ENCODE data around the gene ARHGDIB.

Gene ARHGDIB

DNA sequence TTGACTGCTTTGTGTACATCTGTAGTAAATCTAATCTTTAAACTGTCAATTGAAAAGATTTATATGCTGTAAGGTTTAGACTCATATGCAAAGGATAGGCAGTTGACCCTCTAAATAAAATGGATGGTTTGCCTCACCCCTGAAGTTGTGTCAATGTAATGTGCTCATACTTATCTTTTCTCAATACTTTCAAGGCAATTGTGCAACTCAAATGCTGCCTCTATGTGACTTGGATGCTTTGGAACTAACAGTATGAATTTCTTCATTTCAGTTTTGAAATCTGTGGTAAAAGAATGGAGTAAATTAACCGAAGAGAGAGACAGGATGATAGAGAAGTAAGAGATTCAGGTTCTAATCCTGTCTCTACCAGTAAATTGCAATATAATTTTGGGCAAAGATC lies 21.2 kb upstream of the ARHGDIB start:
- DNase-seq: no peak

DNA sequence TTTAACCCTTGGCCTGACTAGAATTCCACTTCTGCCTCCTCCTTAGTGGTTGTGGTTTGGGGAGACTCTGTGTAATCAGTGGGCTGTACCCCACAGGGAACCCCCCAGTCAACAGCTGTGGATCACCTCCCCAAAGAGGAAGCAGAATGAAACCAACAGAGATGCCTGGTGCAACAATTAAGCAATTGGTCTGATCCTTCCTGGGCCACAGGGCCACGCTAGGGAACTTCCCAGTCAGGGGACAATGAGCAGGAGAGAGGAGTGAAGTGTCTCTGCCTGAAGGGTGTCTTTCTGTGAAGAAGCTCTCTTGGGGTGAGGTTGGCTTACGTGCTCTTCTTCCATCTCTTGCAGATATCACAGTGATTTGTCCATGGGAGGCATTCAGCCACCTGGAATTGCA lies 19.6 kb upstream of the ARHGDIB start:
- peak; percentile 18 for DNase-seq

DNA sequence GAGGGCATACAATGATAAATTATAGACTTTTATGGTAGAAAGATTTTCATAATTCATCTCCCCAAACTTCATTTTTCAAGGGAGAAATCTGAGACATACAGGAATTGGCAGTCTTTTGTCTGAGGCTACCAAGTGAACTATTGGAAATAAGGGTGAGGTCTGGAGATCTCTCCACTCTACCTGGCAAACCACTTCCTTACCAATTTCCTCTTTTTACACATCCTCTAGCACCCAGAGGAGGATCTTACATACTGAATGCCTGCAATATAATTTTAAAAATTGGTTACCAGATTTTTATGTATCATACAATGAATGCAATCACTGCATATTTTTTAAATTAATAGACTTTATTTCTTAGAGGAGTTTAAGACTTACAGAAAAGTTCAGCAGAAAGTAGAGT lies 18.1 kb upstream of the ARHGDIB start:
- DNase-seq: no peak

DNA sequence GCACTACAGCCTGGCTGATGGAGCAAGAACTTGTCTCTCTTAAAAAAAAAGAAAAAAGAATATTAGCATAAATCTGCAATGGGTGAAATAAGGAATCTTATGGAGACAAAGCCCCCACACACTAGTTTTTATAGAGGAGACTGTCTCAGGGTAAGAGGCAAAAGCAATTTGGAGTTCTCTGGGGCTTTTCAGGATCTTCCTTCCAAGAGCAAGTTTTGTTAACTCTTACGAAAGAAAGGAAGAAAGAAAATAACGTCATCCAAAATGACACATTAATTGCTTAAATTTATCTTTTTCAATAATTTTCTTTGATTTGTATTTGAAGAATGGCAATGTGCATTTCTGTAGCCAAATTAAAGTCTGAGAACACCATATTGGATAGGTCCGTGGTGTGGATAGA lies 15.3 kb upstream of the ARHGDIB start:
- DNase-seq: no peak

DNA sequence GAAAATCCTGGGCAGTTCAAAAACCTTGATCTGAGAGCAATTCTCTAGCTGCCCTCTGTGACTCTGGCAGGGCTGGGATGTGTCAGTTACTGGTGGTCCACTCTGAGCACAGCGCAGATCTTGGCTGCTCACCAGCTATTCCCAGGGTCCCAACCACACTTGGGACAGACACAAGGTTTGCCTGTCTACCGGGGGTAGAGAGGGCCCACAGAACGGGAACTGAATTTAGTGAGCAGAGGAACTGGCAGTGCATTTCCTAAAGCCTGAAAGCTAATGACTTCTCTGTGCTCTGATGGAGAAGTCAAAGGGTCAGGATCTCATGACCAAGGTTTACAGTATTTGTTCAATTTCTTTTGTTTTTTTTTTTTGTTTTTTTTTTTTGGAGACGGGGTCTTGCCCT lies 14.1 kb upstream of the ARHGDIB start:
- no peak for DNase-seq

DNA sequence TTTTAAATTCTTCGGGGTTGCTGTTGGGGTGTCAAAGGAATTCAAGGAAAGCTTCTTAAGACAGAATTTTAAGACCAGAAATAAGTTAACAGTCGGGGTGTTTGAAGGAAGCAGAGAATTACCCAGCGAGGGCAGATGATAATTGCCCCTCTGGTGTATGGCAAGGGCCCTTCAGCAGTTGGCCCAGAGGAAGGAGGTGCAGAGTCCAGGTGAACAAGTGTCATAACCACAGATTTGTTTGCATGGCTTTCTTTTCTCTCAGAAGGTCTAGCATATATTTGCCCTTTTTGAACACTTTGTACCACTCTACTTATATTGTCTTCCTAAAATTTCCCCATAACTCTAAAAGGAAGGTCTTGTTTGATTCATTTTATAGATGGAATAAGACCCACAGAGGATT lies 13.2 kb upstream of the ARHGDIB start:
- DNase-seq: no peak

DNA sequence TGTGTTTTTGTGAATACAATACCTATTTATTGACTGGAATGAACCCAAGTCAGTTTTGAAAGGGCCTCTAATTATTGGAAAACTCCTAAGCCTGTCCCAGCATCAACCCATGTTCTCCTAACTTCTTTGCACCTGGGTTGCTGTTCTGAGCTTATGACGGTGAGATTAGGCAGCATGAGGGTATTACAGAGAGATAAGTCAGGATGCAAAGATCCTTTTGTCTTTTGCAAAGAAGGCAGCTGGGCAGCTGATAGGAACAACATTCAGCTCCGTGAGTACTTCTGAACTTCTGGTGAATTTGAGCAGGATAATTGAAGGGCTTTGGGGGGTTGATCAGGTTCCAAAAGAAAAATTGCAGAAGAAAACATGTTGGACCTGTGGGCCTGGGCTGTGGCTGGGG lies 11.4 kb upstream of the ARHGDIB start, which contains the start of gene PDE6H:
Gene PDE6H (plus strand): TSS at position 227 of the 400 bp plus-strand sequence. CDS start 4,971 bp downstream, outside the sequence.
- no peak for DNase-seq

DNA sequence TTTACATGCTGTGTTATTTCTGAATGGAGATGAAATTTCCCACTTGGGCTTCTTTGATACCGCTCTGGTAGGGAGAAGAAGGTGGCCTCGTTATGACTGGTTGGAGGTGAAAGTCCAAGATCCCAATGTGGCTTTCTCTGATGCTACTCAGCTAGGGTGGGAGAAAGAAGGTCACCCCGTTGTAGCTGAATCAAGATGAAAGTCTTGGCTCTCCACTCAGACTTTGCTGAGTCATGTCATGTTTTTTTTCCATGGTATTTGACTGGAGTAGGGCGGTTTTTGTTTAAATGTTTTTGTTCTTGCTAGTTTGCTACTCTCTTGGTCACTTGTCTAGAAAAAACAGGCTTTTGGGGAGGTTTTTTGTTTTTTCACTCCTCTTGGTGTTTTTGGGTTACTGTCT lies 9.1 kb upstream of the ARHGDIB start:
- DNase-seq: no peak

DNA sequence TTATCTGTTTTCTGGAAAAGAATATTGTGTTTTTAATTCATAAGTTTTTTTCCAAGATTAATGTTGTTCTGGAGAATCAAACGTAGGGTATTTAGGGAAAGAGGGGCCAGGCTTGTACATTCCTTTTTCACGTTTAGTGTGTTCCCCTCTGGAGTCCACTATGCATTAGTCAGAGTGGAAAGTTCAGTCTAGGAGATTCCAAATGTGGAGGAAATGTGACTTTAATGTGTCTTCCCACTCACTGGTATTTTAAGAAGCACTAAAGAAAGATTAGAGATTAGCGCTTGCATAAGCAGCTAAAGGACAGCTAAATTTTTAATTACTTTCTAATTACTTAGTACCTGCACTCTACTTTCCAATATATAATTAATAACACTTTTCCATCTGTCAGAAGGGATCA lies 7.1 kb upstream of the ARHGDIB start:
- no peak for DNase-seq

DNA sequence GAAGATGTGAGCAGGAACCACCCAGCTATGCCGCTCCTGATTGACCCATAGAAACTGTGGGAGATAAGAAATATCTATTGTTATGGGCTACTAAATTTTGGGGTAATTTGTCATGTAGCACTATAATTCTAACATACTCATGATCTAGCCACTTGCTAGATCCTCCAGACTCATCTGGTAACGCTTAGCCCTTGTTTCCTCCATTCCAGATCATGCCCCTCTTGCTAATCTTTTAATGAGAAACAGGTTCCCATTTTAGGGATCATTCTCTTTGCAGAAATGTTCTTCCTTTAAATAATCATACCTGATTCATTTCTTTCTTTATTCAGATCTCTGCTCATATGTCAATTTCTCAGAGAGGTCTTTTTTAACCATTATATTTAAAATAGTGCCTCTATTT lies 3.8 kb upstream of the ARHGDIB start:
- no peak for DNase-seq

DNA sequence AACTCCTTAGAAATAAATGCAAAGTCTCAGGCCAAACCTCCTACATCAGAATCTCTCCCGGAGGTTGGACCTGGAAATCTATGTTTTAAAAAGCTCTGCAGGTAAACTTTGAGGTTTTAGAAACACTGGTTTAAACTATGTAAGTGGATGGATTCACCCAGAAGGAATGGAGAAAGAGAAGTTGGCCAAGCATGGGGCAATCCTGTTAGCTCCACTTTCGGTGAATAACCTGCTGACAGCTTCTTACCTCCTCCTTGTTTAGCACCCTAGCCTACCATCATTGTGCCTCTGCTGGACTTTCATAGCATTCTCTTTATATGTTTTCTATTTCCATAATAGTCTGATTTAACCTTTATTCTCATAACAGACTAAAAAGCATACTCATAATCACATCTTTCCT lies 3.0 kb upstream of the ARHGDIB start:
- no peak for DNase-seq

DNA sequence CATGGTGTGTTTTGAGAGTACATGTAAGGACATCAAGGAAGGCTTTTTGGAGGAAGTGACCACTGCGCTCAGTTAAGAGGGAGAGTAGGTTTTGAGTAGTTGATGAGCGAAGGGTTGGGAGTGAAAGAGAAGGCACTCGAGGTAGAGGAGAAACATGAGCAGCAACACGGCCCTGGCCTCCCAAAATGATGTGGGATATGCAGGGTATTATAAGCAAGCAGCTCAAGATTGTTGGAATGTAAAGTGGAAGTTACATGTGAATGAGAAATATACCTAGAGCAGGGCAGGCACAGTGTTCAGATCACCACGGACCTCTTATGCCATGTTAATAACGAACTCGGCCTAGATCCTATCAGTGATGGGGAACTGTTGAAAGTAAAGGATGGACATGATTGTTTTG lies 2.1 kb upstream of the ARHGDIB start:
- no peak for DNase-seq

DNA sequence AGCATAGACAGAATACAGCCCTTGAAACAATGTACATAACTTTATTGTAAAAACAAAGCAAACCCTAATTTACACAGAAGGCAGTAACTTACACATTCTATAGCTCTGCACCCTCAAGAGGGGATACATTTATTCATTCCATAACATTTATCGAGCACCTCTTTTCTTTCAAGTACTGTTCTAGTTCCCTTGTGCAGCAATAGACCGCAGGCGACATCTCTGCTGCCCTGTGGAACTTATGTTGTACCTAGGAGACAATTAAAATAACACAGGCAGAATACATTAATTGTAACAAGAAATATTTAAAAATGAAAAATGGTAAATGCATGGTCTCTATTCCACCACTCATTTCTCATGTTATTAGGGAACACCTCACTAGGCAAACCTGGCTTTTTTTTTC lies 1.4 kb upstream of the ARHGDIB start:
- no peak for DNase-seq

DNA sequence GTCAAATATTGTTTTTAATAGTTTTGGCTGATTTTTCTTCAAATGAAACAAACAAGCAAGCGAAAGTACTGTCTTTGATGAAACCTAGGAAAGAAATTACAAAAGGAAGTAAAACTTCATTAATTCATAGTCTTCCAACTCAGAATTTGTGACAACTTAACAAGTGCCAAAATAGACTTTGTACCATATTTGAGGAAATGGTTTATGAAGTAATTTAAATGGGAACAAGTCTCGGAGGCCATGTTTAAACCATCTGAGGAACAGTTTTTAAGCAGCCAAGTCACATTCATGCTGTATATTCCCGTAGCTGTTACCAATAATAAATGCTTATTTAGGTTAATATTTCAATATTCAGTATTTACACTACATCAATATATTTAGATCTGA lies 745 bp upstream of the ARHGDIB start:
- no peak for DNase-seq

DNA sequence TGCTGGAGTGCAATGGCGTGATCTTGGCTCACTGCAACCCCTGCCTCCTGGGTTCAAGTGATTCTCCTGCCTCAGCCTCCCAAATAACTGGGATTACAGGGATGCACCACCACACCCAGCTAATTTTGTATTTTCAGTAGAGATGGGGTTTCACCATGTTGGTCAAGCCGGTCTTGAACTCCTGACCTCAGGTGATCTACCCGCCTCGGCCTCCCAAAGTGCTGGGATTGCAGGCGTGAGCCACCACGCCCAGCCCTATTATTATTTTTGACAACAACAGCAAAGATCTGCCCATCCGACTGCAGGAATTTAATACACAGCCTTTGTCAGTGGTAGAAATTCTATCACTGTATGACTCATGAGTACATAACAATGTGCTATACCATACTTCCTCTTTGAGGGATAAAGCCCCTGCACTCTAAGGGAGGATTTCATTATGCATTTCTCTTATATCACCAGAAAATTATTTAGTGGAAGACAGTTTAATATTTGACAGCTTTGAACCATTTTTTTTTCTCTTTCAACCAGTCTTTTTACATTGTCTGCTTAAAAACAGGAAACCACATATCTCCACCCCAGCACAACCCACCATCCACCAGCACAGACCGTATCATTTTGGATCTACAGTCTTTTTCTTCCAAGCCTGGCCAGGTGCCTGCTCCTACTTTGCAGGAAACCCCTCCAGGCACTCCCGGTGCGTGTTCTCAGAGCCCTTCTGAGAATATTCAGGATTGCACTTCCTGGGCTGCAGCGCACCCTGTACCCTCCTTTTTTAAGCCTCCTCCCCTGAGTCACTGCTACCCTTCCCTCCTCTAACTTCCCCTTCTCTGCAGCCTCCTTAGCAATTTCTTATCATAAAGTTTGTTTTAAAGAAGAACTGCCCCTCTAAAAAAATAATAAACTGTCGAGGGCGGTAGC lies 594 bp downstream of the ARHGDIB start:
- peak; percentile 73 for DNase-seq

DNA sequence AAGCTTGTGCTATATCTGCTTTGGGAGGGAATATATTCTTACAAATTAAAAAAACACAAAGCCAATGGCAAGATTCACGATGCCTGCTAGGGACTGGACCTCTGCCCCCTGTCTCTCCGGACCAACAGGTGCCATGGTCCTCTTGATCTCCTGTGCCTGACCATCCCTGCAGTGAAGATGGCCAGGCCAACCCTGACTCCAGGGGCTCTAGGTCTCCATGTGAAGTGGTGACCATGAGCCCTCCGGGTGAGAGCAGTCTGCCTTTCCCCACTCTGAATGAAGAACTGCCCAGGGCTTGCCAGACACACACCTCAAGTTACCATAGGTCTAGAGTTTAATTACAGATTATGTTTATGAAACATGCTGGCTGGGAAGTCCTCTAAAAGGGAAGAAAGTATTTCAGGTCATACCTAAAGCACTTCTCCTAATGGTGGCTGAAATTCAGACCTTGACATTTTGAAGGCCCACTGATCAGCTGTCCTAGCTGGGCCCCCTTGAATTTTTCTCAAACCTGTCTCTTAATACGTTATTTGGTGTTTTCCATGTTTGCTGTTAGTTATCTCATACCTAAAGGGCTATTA lies 1.4 kb downstream of the ARHGDIB start:
- DNase-seq: no peak

DNA sequence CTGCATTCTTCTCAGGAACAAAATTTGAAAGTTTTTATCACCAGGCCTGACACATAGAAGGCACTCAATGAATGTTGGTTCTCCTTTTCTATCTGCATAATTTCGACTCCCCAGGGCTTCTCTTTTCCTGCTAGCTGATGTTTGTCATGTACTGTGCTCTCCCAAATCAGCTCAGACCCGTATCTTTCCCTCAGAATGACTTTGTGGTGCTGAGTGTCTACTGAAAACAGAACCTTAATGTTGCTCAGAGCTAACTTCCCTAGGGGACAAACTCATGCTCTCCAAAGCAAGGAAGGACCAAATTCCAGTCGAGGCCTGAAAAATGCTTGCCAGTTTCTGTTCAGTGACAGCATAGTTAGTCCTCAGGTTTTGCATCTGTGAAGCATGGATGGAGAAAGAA lies 1.9 kb downstream of the ARHGDIB start:
- no peak for DNase-seq

DNA sequence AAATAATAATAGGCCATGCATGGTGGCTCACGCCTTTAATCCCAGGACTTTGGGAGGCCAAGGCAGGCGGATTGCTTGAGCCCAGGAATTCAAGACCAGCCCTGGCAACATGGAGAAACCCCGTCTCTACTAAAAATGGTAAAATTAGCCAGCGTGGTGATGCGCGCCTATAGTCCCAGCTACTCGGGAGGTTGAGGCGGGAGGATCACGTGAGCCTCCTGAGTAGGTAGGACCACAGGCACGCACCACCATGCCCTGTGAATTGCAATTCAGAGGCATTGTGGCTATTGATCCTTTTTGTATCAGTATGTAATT lies 2.3 kb downstream of the ARHGDIB start:
- peak; percentile 46 for DNase-seq

DNA sequence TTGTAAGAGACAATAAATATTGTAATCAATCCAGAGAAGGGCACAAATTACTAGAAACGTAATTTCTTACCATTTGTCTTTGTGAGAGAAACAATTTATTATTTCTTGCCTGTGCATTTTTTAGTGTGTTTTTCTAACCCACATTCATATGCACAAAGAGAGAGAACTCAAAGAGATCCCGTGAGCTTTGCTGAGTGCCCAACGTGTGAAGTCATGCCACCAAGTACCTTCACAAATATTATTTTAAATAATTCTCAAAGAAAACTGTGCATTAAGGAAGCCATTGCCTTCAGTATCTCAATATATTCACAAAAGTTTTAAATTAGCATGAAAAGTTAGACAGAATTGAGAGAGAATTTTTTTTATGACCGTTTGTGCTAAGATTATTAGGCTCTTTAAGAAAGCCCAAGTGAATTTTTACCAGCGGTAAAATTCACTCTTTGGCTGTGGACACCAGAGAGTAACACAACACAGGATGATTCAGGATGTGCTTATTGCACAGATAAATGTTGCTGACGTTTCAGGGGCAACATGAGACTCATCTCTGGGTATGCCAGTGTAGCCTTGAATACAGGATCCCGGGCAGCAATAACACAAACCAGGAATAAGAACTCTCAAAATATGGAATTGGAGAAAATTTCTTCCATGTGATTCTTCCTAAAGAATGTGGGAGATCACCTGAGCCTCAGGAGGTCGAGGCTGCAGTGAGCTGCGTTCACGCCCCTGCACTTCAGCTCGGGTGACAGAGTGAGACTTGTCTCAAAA lies 2.9 kb downstream of the ARHGDIB start:
- peak; percentile 55 for DNase-seq

DNA sequence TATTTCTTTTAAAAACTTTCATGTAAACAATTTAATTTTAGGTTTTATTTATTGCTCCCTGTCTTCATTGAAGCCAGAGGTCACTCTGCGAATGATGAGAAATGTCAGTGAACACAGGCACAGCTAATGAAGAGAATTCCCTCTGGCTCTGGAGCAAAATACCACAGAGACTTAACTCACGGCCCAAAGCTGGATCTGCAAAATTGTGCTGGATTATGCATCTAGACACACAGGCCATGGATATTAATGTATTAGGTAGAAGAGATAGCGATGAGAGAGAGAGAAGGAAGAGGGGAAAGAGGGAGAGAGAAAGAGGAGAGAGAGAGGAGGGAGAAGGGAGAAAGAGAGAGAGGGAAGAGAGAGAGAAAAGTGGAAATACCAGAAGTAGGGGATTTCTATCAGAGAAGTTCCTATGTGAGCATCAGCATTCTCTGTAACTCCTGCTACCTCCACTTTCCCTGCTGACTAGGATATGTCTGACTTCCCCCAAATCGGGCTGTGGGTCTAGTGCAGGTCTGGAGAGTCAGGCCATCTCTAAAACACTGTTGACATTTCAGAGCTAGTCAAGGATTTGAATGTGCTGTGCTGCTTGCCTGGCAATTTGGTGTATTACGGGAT lies 3.7 kb downstream of the ARHGDIB start:
- DNase-seq: no peak

DNA sequence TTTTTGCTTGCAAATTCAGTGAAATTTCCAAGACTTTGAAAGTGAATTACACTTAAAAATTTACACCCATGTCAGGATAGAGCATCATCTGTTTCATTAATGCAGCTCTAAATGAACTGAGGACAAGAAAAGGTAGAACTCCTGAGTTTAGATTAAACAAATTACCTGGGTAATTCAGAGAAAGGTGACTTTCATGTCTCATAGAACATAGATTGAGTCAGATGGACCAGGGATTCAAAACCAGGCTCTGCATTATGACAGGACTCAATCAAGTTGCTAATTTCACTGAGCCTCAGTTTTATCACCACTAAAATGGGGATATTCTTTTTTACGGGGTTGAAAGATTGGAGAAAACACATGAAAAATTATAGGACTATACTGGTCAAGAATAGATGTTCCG lies 4.5 kb downstream of the ARHGDIB start:
- DNase-seq: no peak

DNA sequence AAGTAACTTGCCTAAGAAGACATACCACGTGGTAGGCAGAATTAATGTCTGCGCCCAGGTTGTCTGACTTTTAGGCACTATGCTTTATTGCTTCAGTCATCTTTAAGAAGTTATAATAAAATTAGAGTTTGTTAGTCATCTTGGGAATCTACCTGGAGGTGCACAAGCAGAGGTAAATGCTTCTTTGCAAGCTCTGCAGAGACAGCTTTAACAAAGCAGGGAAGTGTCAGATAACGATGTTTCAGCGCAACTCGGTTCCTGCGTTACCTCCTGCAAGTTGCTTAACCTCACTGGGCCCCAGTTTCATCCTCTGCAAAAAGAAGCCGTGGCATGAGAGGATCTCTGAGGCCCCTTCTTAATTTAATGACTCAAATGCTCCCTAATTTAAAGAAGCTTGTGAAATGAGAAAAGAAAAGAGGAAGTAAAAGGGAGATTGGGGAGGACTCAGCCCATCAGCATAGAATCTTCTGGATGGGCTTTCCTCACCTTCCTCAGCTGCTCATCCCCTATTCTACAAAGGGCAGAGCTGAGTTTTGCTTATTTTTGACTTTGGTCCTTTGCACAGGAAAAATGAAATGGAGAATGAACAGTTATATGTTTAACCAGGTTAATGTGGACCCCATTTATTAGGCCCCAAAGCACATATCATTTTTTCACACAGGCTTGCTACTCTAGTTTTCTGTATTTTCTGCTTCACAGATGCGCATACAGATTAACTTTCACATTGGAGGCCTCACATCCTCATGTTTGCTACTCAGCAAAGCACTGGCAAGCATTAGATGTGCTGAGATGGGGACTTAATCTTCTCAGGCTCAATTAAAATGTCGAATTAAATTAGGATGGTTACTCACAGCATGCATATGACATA lies 5.1 kb downstream of the ARHGDIB start:
- DNase-seq: peak; percentile 48

DNA sequence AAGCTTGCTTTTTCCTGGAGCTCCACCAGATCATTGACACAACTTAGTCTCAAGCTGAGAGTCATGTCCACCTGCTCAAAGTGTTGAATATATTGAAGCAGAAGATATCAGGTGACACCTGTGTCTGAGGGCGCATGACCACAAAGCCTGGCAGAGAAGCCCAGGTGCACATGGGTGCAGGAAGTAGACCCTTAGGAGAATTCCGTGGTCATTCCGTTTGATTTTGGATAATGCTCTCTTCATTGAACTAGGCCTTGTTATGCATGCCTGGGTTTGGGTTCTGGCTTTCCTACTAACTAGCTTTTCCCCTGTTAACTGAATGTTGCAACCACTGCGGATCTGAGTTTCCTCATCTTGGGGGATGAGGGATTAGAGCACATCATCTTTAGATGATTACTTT lies 7.1 kb downstream of the ARHGDIB start:
- DNase-seq: peak; percentile 59

Data from CD4-positive, alpha-beta T cell treated with Interleukin-17A for 1 hour (primary cell).